Brain microvascular endothelial cell (primary cell): ENCODE data around the gene ECHDC3.
"Not testable (repeated sequence)": the region's sequence is repeated elsewhere in the genome, so short reads cannot be mapped to it uniquely, and the experiment has no call there.

Source experiments
- DNase-seq: peaks from one replicate; pipeline ENCODE4 v3.0.0-alpha.2; 2020
- H3K27ac ChIP-seq: fragments of 250-450 bp; sonication (Bioruptor Pico); 2 replicates; pipeline ENCODE4 v1.5.1; 2020; ENCODE audit warnings: mild to moderate bottlenecking, moderate library complexity
- H3K27me3 ChIP-seq: fragments of 250-450 bp; sonication (Bioruptor Pico); replicated peaks from 2 replicates; pipeline ENCODE4 v1.5.1; 2020; ENCODE audit warnings: mild to moderate bottlenecking
- H3K36me3 ChIP-seq: fragments of 250-450 bp; sonication (Bioruptor Pico); replicated peaks from 2 replicates; pipeline ENCODE4 v1.5.1; 2020; ENCODE audit warnings: mild to moderate bottlenecking
- H3K4me3 ChIP-seq: 2 replicates; pipeline ENCODE4 v1.5.1; 2011; ENCODE audit warnings: low read depth, mild to moderate bottlenecking, control low read depth, low read length, moderate library complexity
- in situ Hi-C: cut with HindIII; loops from 2 replicates; pipeline ENCODE4 v1.10.0; 2017; ENCODE audit warnings: low sequenced_read_pairs, low pct_ligation_motif_present
- TF ChIP-seq, protein P1 (sequence below): IDR thresholded peaks from 2 replicates; pipeline ENCODE4 v1.5.1; 2011; ENCODE audit warnings: low read depth, mild to moderate bottlenecking, moderate library complexity, low read length, control low read depth, inconsistent platforms; ENCODE audit errors: missing control alignments

Gene ECHDC3

DNA sequence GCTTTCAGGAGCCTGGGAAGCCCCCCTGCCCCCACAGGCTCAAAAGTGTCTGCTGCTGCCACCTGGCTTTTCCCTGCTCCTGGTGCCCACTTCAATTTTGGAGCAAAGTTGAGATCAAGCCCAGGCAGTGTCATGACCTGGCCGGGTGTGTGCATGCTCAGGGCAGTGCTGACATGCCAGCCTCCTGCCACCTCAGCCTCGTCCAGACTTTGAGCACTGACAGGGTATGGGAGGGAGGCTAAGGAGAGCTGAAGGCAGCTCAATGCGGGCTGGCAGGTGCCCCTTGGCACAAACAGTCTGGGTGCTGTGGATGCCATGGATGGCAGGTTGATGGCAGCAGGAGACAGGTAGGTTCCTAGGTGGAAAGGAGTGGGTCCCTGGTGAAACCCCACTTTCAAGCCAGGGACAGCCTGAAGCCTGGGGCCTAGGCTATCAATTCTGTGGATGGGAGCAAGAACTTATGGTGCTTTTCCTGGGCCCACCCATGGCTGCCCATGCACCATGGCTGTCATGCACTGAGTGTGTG is 12.3 kb upstream of the ECHDC3 start:
- no peak for DNase-seq
- Histone ChIP-seq H3K27ac (no peak overlapping the region), H3K27me3 (no peaks in the 10 kb centered on the region), H3K4me3 (no peak overlapping the region), H3K36me3 (no peaks in the 10 kb centered on the region)
- in situ Hi-C loops, result no loop called here
- TF ChIP-seq, protein P1, sequence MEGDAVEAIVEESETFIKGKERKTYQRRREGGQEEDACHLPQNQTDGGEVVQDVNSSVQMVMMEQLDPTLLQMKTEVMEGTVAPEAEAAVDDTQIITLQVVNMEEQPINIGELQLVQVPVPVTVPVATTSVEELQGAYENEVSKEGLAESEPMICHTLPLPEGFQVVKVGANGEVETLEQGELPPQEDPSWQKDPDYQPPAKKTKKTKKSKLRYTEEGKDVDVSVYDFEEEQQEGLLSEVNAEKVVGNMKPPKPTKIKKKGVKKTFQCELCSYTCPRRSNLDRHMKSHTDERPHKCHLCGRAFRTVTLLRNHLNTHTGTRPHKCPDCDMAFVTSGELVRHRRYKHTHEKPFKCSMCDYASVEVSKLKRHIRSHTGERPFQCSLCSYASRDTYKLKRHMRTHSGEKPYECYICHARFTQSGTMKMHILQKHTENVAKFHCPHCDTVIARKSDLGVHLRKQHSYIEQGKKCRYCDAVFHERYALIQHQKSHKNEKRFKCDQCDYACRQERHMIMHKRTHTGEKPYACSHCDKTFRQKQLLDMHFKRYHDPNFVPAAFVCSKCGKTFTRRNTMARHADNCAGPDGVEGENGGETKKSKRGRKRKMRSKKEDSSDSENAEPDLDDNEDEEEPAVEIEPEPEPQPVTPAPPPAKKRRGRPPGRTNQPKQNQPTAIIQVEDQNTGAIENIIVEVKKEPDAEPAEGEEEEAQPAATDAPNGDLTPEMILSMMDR, result no peak

DNA sequence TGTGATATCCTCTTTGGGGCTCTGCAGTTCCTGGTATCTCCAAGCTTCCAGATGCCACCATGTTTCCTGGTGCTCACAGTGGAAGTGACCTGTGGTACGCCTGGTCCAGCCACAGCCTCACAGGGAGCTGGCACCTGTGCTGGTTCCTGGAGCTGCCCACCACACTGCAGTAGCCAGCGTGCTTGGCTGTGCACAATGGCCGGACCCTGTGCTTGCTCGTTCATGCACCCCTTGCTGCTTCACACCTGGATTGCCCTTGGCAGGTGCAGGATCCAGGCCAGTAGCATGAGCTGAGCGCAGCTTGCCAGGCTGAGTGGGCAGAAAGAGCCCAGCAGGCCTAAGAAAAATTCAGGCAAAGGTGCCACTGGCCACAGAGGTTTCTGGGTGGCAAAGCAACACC is 11.4 kb upstream of the ECHDC3 start:
- DNase-seq, result no peak
- TF ChIP-seq, protein P1, result no peak
- Histone ChIP-seq H3K4me3 (no peak overlapping the region), H3K27ac (no peak overlapping the region), H3K36me3 (no peaks in the 10 kb centered on the region), H3K27me3 (no peaks in the 10 kb centered on the region)
- in situ Hi-C loops, result no loop called here

DNA sequence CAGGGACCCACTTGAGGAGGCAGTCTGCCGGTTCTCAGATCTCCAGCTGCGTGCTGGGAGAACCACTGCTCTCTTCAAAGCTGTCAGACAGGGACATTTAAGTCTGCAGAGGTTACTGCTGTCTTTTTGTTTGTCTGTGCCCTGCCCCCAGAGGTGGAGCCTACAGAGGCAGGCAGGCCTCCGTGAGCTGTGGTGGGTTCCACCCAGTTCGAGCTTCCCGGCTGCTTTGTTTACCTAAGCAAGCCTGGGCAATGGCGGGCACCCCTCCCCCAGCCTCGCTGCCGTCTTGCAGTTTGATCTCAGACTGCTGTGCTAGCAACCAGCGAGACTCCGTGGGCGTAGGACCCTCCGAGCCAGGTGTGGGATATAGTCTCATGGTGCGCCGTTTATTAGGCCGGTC is 5.4 kb upstream of the ECHDC3 start:
- H3K4me3 ChIP-seq, DNase-seq, H3K36me3 ChIP-seq, H3K27ac ChIP-seq, H3K27me3 ChIP-seq, in situ Hi-C loops: not testable (repeated sequence)

GRCh38 chr10:11737258-11738032 is 4.7 kb upstream of the ECHDC3 start:
- H3K36me3 ChIP-seq, H3K4me3 ChIP-seq, H3K27me3 ChIP-seq, H3K27ac ChIP-seq, DNase-seq, in situ Hi-C loops: not testable (repeated sequence)

GRCh38 chr10:11740907-11741306 is 1.3 kb upstream of the ECHDC3 start:
- in situ Hi-C loops, result no loop called here
- DNase-seq, result no peak
- TF ChIP-seq, protein P1, result no peak
- H3K36me3 ChIP-seq, result no peaks in the 10 kb centered on the region
- H3K27me3 ChIP-seq, result no peaks in the 10 kb centered on the region
- no peak overlapping the region for H3K4me3 ChIP-seq
- no peak overlapping the region for H3K27ac ChIP-seq

DNA sequence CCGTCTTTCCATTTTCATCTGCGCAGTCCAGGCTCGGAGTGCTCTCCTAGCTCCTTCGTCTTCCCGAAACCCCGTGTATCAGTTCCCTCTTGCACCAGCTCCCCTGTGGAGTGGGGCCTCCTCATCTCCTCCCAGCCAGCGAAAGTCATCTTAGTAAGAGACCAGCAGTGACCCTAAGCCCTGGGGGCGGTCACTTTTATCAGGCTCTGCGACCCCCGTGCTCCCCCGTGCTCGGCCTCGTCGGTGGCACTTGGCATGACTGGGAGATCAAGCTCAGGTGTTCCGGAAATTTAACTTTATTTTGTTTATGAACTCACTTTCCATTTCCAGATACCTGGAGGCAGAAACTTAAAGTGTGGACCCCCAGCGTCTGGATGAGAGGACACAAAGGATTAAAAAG is 574 bp upstream of the ECHDC3 start:
- Histone ChIP-seq H3K36me3 (no peaks in the 10 kb centered on the region), H3K27ac (no peak overlapping the region), H3K4me3 (peak overlapping the region; percentile 65), H3K27me3 (no peaks in the 10 kb centered on the region)
- no peak for DNase-seq
- in situ Hi-C loops, result no loop called here
- TF ChIP-seq, protein P1, result no peak
